HG03139 (cell line): ENCODE measurements around the gene EXOC3L1.

Experiments used
- ATAC-seq: cut with Tn5 transposase; IDR thresholded peaks from one replicate; pipeline ENCODE4 v1.9.1; 2021; ENCODE audit not compliant: unreplicated experiment

The EXOC3L1 gene, protein sequence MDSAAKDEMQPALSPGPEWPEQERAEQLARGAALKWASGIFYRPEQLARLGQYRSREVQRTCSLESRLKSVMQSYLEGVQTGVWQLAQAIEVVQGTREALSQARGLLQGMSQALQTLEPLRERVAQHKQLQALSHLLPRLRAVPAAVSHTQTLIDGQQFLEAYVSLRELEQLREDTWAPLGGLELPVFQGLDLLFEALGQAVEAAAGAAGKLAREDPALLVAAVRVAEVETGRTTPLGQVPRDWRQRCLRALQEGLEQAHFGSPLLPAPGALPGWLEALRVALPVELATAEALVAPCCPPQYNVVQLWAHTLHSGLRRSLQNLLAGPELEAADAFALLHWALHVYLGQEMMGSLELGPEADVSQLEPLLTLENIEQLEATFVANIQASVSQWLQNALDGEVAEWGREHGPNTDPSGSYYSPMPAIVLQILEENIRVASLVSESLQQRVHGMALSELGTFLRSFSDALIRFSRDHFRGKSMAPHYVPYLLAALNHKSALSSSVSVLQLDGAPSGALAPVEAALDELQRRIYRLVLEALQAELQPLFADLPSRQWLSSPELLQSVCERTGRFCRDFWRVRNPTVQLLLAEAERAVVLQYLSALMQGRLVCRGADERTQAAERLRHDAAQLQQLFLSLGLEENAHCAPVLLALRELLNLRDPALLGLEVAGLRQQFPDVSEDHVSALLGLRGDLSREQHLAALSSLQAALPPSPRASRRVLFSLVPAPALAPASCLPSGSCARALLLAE

DNA sequence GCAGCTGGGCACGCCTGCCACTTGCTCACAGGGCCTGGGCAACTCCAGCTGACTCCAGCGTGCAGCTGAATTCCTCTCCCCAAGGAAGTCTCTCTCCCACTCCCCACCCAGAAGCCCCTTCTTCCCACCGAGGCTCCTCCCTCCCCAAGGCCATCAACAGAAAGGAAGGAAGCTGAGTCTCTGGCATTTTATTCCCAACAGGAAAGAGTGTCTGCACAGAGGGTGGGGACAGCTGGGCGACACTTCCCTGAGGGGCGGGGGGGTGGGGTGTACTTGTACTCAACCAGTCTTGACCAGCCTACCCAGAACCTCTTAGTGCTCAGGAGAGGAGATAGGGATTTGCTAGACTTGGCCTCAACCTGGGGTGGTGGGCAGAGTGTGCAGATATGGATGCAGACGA is at the start of gene EXOC3L1:
Gene EXOC3L1, minus strand, starts transcription at position 96 of the 400 bp plus-strand sequence. CDS start 460 bp downstream, outside the sequence.
- ATAC-seq, result no peak

DNA sequence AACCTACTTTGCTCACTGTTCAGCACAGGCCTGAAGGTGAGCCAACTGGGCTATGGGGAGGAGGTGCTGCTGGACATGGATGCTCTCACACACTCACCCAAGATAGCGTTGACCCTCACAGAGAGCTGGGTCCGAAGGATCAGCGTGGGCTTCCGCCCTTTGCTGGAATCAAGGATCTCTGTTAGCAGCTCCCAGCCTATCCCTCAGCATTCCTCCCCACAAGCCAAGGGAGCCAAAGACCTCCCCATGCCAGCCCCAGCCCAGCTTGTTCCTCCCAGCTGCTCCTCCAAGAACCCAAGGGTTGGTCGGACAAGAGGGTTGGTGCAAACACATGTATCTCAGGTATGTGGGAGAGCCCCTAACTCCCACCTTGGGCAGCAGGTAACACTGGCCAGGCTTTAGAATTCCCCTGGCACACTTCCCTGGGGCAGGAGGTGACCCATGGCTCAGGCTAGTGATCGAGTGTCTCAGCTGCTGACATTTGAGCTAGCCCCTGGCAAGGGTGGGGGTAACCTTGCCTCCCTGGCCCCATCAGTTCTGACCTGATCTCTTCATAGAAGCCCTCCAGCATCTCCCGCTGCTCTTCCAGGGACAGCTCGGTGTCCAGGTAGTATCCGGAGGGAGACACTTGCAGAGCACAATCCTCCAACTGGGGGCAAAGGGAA is 49.0 kb upstream of the EXOC3L1 start:
- ATAC-seq, result no peak

DNA sequence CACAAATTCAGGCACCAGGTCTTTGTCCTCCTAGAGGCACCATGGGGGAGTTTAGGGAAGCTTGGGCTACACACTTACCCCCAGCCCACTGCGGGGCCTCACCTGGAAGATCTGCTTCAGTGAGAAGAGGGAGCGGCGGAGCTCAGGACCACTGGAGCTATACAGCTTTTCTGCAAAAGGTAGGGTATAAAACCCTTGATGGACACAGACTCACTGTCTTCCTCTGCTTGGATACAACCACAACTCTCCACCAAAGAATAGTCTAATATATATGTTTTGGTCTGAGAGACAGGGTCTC is 48.3 kb upstream of the EXOC3L1 start:
- no peak for ATAC-seq

DNA sequence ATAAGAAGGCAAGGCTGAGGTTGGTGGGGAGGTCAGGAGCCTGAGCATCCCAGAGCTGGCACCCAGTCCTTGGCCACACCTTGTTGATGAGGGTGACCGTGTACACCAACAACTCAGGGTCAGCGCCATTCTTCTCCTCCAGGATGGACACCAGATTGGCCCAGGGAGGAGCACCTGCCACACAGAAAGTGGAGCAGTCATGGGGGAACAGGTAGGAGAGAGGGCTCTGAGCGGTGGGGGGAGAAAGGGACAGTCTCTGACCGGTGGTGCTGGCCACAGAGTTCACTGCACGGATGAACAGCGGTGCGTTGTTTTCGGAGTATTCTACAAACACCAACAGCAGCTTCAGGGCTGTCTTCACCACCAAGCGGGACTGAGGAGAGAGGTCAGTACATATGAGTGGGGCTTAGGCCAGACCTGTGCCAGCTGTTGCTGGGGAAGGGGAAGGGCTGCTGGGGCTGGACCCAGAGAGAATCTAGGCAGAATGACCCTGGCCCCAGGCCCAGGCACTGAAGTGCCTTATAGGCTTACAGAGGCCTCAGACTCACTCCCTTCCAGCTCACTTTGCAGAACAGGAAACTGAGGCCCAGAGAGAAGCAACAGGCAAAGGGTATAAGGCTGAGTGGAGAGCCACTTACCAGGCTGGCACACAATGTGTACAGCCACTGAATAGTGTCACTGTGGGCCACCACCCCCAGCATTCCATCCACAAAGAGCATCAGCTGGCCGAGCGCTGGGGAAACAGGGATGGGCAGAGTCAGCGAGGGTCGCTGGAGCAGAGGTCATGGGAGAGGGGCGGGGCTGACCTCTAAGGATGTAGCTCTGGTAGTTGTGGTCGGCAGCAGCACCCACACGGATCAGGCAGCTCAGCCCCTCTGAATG is 47.7 kb upstream of the EXOC3L1 start:
- no peak for ATAC-seq

DNA sequence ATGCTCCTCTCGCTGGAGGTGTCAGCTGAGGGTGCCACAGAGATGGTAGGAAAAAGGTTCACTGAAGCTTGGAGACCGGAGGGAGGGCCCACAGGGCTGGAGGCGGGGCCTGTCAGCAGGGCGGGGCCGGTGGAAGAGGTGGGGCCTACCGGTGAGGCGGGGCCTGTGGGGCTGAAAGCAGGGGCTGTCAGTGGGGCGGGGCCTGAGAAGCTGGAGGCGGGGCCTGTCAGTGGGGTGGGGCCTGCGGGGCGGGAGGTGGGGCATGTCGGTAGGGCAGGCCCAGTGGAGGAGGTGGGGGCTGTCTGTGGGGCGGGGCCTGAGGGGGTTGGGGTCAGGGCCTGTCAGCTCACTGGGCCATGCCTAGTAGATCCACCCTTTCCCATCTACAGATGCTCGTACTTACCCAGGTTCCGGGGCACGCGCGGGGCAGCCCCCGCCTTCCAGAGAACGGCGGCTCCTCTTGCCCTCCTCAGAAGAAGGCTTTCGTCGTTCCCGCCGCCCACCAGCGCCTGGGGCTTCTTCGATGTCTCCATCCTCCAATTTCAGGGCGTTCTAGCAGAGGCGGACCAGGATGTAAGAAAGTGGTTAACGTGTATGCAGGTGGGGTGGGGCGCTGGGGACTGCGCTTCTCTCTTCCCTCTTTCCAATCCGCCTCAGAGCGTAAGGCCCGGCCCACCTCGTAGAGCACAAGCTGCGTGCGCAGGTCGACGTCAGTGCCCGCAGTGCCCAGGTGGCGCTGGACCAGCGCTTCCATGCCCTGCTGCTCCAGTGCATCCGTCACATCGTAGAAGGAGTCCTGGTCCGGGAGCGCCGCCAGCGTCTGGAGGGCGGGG is 46.8 kb upstream of the EXOC3L1 start:
- no peak for ATAC-seq

DNA sequence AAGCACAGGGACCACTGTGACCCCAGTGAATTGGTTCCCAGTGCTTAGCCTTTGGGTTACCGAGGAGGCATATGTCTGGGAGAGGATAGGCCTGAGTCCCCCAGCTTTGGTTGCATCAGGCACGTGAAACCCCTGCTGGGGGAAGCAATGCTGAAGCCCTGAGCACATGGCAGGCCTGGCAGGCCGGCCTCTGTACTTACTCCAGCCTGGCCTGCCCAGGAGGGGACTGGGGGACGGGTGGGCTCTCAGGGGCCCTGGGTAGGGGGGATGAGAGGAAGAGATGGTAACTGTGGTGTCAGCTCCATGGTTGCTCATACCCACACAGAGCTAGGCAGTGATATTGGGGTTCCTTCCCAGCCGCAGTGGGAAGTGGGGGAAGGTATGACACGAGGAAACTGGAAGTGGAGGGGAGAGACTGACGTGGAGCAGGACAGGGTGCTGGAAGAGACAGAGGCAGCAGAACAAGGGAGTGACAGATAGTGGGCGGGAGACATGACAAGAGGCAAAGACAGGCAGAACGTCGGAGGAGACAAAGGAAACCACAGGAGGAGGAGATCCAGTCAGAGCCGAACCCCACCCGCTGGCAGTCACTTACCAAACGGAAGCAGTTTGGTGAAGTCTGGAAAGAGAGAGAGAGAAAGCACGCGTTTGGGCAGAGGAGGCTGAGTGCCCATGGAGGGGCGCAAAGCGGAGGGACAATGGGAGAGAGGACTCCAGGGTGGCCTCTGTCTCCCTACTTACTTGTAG is 46.1 kb upstream of the EXOC3L1 start:
- no peak for ATAC-seq

DNA sequence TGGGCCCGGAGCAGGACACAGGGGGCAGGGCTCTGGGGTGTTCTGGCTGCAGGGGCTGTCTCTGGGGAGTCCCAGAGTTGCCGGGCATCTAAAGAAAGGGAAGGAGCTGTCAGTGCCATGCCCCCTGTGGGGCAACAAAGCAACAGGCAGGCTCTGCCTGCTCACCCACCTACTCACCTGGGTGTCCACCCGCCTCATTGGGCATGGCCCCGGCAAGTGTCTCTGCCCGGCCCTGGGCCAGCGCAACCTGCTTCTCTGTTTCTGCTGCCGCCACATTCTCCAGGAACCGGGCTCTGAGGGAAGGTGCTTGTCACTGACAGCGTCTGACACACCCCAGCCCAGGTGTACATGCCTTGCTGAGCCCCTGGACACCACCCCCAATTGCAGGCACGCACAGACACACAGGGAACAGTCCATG is 44.3 kb upstream of the EXOC3L1 start:
- no peak for ATAC-seq

DNA sequence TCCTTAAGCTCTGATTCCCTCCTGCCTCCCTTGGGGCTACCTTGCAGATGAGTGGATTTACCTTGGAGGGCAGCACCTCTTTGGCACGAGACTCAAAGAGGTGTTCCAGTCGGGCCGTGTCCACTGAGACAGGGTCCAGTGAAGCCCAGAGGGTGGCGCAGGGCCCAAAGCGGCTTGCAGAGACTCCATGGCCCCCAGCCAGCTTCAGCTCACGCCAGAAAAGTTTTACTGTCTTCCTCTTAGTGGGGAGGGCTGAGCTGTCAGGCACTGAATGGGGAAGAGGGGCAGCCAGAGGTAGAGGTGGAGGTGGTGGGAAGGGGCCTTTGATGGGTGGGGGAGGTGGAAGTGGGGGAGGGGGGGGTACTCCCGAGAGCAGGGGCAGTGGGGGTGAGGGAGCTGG is 43.7 kb upstream of the EXOC3L1 start:
- no peak for ATAC-seq

DNA sequence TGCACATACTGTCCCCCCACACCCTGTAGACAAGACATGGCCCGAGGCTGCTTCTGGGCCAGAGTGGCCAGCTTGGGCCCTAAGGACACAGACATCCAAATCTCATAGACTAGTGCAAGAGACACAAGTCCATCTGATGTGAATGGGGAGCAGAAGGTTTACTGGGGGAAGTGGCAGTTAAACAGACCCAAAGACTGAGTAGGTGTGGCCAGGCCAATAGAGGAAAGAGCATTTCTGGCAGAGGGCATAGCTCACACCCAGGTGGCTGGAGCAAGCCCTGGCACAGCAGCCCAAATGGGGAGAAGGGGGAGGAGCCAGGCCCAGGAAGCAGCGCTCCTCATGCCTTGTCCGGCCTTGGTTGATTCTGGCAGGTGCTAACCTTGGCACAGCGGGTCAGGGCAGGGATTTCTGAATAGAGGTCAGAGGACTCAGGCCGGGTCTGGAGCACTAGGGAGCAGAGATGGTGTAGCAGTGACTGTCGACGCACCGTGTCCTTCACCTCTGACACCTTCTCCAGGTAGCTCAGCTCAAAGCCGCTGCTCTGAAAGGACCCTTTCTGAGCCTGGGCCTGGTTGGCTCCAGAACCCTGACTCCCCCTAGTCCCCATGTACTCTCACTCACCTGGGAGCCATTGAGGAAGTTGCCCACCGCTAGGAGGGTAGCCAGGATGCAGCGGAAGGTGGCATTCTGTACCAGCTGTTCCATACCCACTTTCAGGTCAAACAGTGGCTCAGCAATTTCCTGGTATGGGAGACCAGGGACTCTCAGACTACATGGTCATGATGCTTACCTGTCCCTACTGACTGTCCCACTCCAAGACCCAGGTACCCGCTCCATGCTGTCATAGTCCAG is 41.1 kb upstream of the EXOC3L1 start:
- no peak for ATAC-seq

DNA sequence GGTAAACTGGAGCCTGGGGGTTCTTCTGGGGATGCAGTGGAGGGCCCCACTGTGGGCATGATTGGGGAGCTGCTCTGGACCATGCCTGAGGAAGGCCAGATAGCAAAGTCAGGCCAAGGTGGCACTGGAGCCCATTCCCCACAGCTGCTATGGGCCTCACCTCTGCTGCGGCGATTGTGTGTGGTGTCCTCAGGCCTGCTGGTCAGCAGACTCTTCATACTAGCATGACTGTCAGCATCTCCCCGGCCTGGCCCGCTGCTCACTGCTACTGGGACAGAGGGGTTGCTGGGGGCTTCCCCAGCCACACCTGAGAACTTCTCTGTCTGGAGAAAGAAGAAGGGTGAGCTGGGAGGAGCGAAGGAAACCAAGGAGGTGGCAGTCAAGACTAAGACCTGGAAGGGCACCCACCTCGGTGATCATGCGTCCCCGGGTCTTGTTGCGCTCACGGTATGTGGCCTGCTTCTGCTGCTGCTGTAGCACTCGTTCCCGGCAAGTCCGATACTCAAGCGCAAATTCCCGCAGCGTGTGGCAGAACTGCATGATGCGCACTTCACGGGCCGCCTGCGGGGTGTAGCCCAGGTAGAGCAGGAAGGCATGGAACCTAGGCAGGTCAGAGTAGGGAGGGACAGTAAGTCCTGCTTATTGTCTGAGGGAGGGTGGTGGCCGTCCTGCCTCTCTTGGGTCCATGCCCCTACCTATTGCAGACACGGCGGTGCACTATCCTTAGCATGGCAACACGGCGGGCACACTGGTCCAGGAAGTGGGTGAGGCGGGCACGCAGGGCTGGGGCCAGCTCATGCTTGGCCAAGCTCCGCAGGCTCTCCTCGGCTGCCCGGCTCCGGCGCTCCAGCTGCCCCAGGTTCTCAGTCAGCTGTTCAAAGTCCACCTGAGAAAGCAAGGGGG is 40.2 kb upstream of the EXOC3L1 start:
- ATAC-seq, result no peak

DNA sequence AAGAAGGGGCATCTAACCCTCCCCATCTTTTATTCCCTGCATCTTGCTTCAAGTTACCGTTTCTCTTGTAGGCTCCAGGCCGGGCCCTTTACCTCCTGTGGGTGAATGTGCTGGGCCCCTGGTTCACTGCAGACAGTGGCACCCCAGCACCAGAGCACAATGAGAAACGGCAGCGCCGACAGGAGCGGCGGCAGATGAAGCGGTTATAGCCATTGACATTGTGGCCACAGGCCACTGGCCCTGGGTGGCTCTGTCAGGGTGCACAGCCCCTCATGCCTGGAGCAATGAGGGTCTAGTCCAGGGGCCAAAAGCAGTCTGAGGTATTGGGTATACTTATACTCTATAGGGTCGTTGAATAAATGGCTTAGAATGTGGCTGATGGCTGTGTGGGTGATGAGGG is 39.0 kb upstream of the EXOC3L1 start:
- no peak for ATAC-seq

DNA sequence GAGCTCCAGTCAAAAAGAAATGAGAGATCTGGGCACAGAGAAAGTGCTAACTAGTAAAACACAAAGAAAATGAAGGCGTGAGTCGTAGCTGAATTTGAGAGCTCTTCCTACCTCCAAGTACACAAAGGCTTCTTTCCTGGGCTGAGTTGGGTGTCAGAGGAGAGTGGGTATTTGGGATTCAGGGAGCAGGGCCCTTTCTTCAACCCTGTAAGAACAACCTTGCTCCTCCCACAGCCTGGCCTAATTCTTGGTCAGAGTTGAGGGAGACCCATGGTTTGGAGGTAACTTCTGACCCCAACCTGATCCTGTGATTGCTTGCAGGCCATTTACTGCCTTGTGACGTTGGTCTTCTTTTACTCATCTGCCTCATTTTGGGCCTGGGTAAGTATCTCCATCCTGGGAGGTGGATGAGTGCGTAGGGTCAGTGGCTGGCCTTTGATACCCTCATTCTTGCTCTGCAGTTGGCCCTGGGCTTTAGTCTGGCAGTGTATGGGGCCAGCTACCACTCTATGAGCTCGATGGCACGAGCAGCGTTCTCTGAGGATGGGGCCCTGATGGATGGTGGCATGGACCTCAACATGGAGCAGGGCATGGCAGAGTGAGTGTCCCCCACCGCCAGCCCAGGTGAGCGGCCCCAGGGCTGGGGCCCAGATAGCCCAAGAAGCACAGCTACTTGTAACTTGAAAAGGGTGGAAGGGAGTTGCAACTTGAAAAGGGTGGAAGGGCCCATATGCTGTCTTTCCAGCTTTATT is 38.3 kb upstream of the EXOC3L1 start:
- no peak for ATAC-seq

DNA sequence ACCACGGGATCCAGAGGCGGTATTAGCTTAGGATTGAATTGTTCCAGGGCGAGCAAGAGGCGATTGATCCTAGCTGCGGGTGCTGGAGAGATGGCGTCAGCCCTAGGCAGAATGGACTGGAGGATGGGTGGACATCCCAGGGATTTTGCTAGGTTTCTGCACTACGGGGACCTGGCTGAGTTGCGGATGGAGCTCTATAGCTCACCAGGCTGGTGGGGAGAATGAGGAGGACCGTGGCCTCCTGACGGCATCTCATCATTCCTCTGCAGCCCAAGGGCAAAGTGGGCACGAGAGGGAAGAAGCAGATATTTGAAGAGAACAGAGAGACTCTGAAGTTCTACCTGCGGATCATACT is 37.6 kb upstream of the EXOC3L1 start:
- no peak for ATAC-seq

DNA sequence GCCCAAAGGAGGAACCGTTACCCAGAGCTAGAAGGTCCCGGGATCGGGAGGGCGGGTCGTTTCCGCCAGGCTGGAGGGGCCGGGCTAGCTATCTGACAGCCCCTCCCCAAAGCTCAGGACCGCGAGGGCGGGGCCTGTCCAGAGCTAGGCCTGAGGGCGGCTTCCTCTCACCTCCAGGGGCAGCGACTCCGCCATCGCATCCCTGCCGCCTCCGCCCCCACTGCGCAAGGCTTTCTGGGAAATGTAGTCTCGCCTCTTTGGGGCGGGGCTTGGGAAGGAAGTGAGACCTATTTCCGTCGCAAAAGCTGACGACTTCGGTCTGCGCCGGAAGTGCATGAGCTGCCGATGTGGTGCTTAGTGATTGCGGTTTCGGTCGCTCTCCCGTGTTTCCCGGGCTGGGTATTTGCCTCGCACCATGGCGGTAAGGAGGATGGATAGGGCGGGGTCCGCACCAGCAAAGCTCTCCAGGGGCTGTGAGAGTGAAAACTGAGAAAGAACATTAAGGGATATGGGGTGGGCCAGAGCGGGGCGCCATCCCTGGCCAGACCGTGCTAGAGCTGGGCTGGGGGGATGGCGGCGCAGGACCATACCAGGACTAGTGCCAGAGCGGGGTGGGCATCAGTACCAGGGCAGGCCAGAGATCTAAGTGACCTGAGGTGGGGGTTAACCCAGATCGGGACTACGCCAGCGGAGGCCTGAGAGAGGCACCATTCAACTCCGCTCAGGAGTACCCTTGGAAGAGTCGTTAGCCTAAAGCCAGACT is 37.0 kb upstream of the EXOC3L1 start, which contains the start of gene TMEM208:
Gene TMEM208, plus strand, starts transcription at position 327 of the 763 bp plus-strand sequence. Its CDS starts 89 bp downstream, at position 416.
- peak; percentile 92 for ATAC-seq

DNA sequence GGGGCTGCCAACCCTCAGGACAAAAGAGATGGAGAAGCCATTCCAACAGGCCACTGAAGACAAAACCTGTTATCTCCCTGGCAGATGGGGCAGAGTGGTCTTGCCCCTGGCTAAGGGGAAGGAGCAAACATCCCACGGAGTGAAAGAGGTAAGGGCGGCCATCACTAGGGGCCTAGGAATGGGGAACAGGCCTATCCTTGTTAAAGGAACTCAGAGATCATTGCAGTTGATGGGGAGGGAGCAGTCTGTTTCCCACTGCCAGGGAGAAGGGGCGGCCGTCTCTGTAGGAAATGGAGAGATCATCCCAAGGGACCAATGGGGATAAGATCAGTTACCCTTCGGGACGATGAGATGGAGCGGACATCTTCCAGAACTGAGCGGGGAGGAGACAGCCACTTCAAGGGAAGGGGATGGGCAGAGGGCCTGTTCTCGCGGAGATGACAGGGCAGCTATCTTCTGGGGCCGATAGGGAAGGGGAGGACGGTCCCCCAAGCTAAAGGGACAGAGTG is 36.4 kb upstream of the EXOC3L1 start:
- ATAC-seq, result no peak

DNA sequence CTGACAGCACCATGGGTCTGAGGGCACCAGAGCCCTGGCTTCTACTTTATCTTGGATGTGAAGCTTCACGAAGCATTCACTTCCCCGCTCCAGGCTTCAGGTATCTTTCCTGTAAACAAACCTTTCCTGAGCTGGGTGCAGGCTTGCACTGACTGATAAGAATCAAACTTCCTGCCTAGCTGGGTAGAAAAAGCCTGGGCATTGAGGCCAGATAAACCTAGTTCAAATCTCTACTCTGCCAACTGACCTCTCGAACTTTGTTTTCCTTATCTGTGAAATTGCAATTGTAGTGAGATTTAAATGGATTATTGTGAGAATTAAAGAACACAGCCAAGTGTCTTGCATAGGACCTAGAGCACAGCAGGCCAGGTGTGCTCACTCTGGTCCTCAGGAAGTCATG is 34.1 kb upstream of the EXOC3L1 start:
- no peak for ATAC-seq
